WTC11 (cell line): ENCODE results near the gene SERPINB6. TPM values are rescaled to one million over a fixed set of nuclear protein-coding genes. Genes with fewer than 3 reads are reported as not detected.

ENCODE experiments used
- ATAC-seq: fragments of 200-7000 bp; cut with Tn5 transposase; 2 replicates; pipeline ENCODE4 v1.10.0; 2021; ENCODE audit warnings: mild to moderate bottlenecking, moderate library complexity
- CTCF ChIA-PET: fragments of 300-600 bp; sonication (Branson Sonifier 250); formaldehyde crosslinking; loops from one replicate; lab custom pipeline; 2021; ENCODE audit warnings: antibody characterized with exemption; lab: Charles Lee
- POLR2A ChIA-PET: fragments of 350-600 bp; sonication (Branson Sonifier 250); formaldehyde crosslinking; loops from one replicate; lab custom pipeline; 2021; ENCODE audit warnings: antibody characterized with exemption; lab: Charles Lee
- DNase-seq: peaks from one replicate; pipeline ENCODE4 v3.0.0; 2021; ENCODE audit warnings: low spot score
- H3K27ac Mint-ChIP-seq: 2 replicates; pipeline ENCODE4 v1.8.0; 2021; ENCODE audit warnings: mixed read lengths
- H3K27me3 Mint-ChIP-seq: 2 replicates; pipeline ENCODE4 v1.8.0; 2021; ENCODE audit warnings: low read depth, mild to moderate bottlenecking, moderate library complexity, mixed read lengths
- H3K36me3 Mint-ChIP-seq: 2 replicates; pipeline ENCODE4 v1.8.0; 2021; ENCODE audit warnings: mixed read lengths
- H3K4me1 Mint-ChIP-seq: 2 replicates; pipeline ENCODE4 v1.8.0; 2022; ENCODE audit warnings: mixed read lengths
- H3K4me3 Mint-ChIP-seq: 2 replicates; pipeline ENCODE4 v1.8.0; 2021; ENCODE audit warnings: mild to moderate bottlenecking, moderate library complexity, mixed read lengths
- H3K9me3 Mint-ChIP-seq: 2 replicates; pipeline ENCODE4 v1.8.0; 2021; ENCODE audit warnings: mixed read lengths
- CBFB ChIP-seq: sonication (generic); formaldehyde crosslinking; IDR thresholded peaks from 2 replicates; pipeline ENCODE4 v1.8.1; 2022; ENCODE audit warnings: mild to moderate bottlenecking, low read depth, missing genetic modification reagents
- CREM ChIP-seq: sonication (generic); formaldehyde crosslinking; IDR thresholded peaks from 2 replicates; pipeline ENCODE4 v1.8.1; 2022; ENCODE audit warnings: mild to moderate bottlenecking, missing genetic modification reagents, moderate library complexity
- ELF4 ChIP-seq: sonication (generic); formaldehyde crosslinking; IDR thresholded peaks from 2 replicates; pipeline ENCODE4 v1.8.1; 2022; ENCODE audit warnings: low read depth, mild to moderate bottlenecking, moderate library complexity, missing genetic modification reagents
- ESRRA ChIP-seq: sonication (generic); formaldehyde crosslinking; IDR thresholded peaks from 2 replicates; pipeline ENCODE4 v1.8.1; 2022; ENCODE audit warnings: mild to moderate bottlenecking, missing genetic modification reagents, borderline replicate concordance
- ETV6 ChIP-seq: sonication (generic); formaldehyde crosslinking; IDR thresholded peaks from 2 replicates; pipeline ENCODE4 v1.8.1; 2022; ENCODE audit warnings: mild to moderate bottlenecking, missing genetic modification reagents
- FOXJ3 ChIP-seq: sonication (generic); formaldehyde crosslinking; IDR thresholded peaks from 2 replicates; pipeline ENCODE4 v1.9.0; 2021; ENCODE audit warnings: missing genetic modification reagents, mild to moderate bottlenecking, borderline replicate concordance
- GRHL2 ChIP-seq: fragments of 250-450 bp; sonication (Bioruptor Pico); IDR thresholded peaks from 2 replicates; pipeline ENCODE4 v1.8.0; 2022; ENCODE audit warnings: mild to moderate bottlenecking, moderate library complexity; ENCODE audit not compliant: insufficient replicate concordance, severe bottlenecking
- JUN ChIP-seq: sonication (generic); formaldehyde crosslinking; IDR thresholded peaks from 2 replicates; pipeline ENCODE4 v1.8.0; 2023; ENCODE audit warnings: mild to moderate bottlenecking, missing genetic modification reagents
- KAT7 ChIP-seq: sonication (generic); formaldehyde crosslinking; IDR thresholded peaks from 2 replicates; pipeline ENCODE4 v1.8.1; 2023; ENCODE audit warnings: missing genetic modification reagents, mild to moderate bottlenecking, borderline replicate concordance
- NFE2L1 ChIP-seq: sonication (generic); formaldehyde crosslinking; IDR thresholded peaks from 2 replicates; pipeline ENCODE4 v1.8.1; 2023; ENCODE audit warnings: missing genetic modification reagents
- NFYB ChIP-seq: sonication (generic); formaldehyde crosslinking; conservative IDR thresholded peaks from 2 replicates; pipeline ENCODE4 v1.8.0; 2022; ENCODE audit warnings: low read depth, missing genetic modification reagents
- NR3C1 ChIP-seq: sonication (generic); formaldehyde crosslinking; conservative IDR thresholded peaks from 2 replicates; pipeline ENCODE4 v1.8.1; 2023; ENCODE audit warnings: low read depth, mild to moderate bottlenecking, missing genetic modification reagents
- PRRX2 ChIP-seq: fragments of 250-450 bp; sonication (Bioruptor Pico); IDR thresholded peaks from 2 replicates; pipeline ENCODE4 v1.8.0; 2021; ENCODE audit warnings: mild to moderate bottlenecking
- SMAD3 ChIP-seq: sonication (generic); formaldehyde crosslinking; IDR thresholded peaks from 2 replicates; pipeline ENCODE4 v1.8.0; 2022; ENCODE audit warnings: missing genetic modification reagents, mild to moderate bottlenecking, borderline replicate concordance
- ZNF121 ChIP-seq: sonication (generic); formaldehyde crosslinking; IDR thresholded peaks from 2 replicates; pipeline ENCODE4 v1.8.0; 2023; ENCODE audit warnings: missing genetic modification reagents
- total RNA-seq: library from RNA; stranded (reverse); gene quantifications from 3 replicates; pipeline ENCODE4 v1.2.3, GENCODE V29; 2021
- TF ChIP-seq, protein P1 (sequence below): sonication (generic); formaldehyde crosslinking; IDR thresholded peaks from 2 replicates; pipeline ENCODE4 v1.8.1; 2022; ENCODE audit warnings: low read depth, mild to moderate bottlenecking, moderate library complexity, missing genetic modification reagents, borderline replicate concordance
- TF ChIP-seq, protein P2 (sequence below): fragments of 250-450 bp; sonication (Bioruptor Pico); IDR thresholded peaks from 2 replicates; pipeline ENCODE4 v1.9.0; 2021; ENCODE audit warnings: mild to moderate bottlenecking, borderline replicate concordance
- TF ChIP-seq, protein P3 (sequence below): fragments of 250-450 bp; sonication (Bioruptor Pico); IDR thresholded peaks from 2 replicates; pipeline ENCODE4 v2.1.2; 2022; ENCODE audit warnings: mild to moderate bottlenecking, moderate library complexity
- TF ChIP-seq, protein P4 (sequence below): sonication (generic); formaldehyde crosslinking; IDR thresholded peaks from 2 replicates; pipeline ENCODE4 v1.8.0; 2023; ENCODE audit warnings: missing genetic modification reagents
- TF ChIP-seq, protein P5 (sequence below): sonication (generic); formaldehyde crosslinking; IDR thresholded peaks from 2 replicates; pipeline ENCODE4 v1.8.1; 2022; ENCODE audit warnings: low read depth, missing genetic modification reagents, borderline replicate concordance
- TF ChIP-seq, protein P6 (sequence below): fragments of 200-600 bp; IDR thresholded peaks from 2 replicates; pipeline ENCODE4 v1.8.0; 2022; ENCODE audit warnings: antibody characterized with exemption
- TF ChIP-seq, protein P7 (sequence below): sonication (generic); formaldehyde crosslinking; IDR thresholded peaks from 2 replicates; pipeline ENCODE4 v1.8.1; 2022; ENCODE audit warnings: mild to moderate bottlenecking, moderate library complexity, missing genetic modification reagents
- TF ChIP-seq, protein P8 (sequence below): sonication (generic); formaldehyde crosslinking; IDR thresholded peaks from 2 replicates; pipeline ENCODE4 v1.8.0; 2022; ENCODE audit warnings: mild to moderate bottlenecking, missing genetic modification reagents

Gene SERPINB6
- total RNA-seq, 1 experiment from 2014 or later: 28.0 TPM

DNA sequence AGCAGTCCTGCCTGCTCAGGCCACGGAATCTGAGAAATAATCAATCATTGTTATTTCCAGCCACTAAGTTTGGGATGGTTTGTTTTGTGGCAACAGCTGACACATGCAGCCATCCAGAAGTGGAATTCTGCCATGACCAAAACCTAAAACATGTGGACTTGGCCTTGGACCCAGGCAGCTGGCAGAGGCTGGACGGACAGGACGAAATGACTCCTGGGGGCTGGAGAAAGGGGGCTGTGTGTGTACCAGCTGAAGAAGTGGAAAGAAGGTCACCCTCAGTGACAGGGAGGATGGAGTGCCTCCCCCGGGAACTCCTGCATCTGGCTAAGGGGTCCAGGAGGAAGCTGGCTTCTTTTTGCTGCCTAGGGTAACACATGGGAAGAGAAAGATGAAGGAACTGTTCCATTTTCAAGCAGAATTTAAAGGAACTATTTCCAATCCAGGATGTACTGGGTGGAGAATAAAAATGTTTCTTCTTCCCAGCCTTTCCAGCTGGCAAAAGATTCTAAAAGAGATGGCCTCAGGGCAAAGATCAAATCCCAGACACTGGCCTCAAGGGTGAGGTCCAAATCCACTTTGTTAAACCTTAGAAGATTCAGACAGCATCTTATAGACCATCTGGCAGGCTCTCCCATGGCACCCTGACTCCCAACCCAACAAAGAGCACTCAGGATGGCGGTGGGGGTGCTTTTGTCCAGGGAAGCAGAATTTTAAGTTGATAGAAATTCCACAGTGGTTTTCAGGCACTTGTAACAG, 14.3 kb downstream of the SERPINB6 start (continued):
- TF ChIP-seq, protein P1, sequence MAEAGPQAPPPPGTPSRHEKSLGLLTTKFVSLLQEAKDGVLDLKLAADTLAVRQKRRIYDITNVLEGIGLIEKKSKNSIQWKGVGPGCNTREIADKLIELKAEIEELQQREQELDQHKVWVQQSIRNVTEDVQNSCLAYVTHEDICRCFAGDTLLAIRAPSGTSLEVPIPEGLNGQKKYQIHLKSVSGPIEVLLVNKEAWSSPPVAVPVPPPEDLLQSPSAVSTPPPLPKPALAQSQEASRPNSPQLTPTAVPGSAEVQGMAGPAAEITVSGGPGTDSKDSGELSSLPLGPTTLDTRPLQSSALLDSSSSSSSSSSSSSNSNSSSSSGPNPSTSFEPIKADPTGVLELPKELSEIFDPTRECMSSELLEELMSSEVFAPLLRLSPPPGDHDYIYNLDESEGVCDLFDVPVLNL (CRISPR knock-in tag): no peak
- TF ChIP-seq CBFB (CRISPR knock-in tag) (no peak), FOXJ3 (CRISPR knock-in tag) (no peak), JUN (CRISPR knock-in tag) (no peak)
- TF ChIP-seq, protein P2, sequence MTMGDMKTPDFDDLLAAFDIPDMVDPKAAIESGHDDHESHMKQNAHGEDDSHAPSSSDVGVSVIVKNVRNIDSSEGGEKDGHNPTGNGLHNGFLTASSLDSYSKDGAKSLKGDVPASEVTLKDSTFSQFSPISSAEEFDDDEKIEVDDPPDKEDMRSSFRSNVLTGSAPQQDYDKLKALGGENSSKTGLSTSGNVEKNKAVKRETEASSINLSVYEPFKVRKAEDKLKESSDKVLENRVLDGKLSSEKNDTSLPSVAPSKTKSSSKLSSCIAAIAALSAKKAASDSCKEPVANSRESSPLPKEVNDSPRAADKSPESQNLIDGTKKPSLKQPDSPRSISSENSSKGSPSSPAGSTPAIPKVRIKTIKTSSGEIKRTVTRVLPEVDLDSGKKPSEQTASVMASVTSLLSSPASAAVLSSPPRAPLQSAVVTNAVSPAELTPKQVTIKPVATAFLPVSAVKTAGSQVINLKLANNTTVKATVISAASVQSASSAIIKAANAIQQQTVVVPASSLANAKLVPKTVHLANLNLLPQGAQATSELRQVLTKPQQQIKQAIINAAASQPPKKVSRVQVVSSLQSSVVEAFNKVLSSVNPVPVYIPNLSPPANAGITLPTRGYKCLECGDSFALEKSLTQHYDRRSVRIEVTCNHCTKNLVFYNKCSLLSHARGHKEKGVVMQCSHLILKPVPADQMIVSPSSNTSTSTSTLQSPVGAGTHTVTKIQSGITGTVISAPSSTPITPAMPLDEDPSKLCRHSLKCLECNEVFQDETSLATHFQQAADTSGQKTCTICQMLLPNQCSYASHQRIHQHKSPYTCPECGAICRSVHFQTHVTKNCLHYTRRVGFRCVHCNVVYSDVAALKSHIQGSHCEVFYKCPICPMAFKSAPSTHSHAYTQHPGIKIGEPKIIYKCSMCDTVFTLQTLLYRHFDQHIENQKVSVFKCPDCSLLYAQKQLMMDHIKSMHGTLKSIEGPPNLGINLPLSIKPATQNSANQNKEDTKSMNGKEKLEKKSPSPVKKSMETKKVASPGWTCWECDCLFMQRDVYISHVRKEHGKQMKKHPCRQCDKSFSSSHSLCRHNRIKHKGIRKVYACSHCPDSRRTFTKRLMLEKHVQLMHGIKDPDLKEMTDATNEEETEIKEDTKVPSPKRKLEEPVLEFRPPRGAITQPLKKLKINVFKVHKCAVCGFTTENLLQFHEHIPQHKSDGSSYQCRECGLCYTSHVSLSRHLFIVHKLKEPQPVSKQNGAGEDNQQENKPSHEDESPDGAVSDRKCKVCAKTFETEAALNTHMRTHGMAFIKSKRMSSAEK: no peak
- TF ChIP-seq, protein P3, sequence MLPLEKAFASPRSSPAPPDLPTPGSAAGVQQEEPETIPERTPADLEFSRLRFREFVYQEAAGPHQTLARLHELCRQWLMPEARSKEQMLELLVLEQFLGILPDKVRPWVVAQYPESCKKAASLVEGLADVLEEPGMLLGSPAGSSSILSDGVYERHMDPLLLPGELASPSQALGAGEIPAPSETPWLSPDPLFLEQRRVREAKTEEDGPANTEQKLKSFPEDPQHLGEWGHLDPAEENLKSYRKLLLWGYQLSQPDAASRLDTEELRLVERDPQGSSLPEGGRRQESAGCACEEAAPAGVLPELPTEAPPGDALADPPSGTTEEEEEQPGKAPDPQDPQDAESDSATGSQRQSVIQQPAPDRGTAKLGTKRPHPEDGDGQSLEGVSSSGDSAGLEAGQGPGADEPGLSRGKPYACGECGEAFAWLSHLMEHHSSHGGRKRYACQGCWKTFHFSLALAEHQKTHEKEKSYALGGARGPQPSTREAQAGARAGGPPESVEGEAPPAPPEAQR: no peak
- TF ChIP-seq, protein P4, sequence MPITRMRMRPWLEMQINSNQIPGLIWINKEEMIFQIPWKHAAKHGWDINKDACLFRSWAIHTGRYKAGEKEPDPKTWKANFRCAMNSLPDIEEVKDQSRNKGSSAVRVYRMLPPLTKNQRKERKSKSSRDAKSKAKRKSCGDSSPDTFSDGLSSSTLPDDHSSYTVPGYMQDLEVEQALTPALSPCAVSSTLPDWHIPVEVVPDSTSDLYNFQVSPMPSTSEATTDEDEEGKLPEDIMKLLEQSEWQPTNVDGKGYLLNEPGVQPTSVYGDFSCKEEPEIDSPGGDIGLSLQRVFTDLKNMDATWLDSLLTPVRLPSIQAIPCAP (CRISPR knock-in tag): no peak
- TF ChIP-seq, protein P5, sequence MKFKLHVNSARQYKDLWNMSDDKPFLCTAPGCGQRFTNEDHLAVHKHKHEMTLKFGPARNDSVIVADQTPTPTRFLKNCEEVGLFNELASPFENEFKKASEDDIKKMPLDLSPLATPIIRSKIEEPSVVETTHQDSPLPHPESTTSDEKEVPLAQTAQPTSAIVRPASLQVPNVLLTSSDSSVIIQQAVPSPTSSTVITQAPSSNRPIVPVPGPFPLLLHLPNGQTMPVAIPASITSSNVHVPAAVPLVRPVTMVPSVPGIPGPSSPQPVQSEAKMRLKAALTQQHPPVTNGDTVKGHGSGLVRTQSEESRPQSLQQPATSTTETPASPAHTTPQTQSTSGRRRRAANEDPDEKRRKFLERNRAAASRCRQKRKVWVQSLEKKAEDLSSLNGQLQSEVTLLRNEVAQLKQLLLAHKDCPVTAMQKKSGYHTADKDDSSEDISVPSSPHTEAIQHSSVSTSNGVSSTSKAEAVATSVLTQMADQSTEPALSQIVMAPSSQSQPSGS: no peak

DNA sequence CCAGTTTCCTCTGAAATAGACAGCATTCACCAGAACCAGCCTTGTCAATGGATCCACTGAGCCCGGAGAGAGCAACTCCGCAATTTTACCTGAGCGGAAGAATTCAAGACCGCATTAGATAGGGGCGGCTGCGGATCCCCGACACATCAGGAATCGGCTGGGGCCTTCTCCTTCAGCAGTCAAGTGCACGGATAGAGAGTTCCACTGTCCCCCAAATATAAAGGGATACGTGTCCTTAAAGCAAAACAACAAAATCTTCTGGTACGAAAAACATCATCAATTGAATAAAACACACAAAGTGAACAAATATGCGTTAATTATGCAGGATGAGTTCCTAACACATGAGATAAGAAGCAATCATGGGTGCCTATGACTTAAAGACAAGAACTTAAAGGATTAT, 18.3 kb downstream of the SERPINB6 start:
- TF ChIP-seq NR3C1 (no peak), ETV6 (CRISPR knock-in tag) (no peak), NFE2L1 (no peak), KAT7 (CRISPR knock-in tag) (no peak), CREM (CRISPR knock-in tag) (no peak), GRHL2 (no peak), ELF4 (CRISPR knock-in tag) (no peak), NFYB (no peak), PRRX2 (CRISPR knock-in tag) (no peak), SMAD3 (CRISPR knock-in tag) (no peak), ZNF121 (no peak), ESRRA (no peak)
- TF ChIP-seq, protein P6, sequence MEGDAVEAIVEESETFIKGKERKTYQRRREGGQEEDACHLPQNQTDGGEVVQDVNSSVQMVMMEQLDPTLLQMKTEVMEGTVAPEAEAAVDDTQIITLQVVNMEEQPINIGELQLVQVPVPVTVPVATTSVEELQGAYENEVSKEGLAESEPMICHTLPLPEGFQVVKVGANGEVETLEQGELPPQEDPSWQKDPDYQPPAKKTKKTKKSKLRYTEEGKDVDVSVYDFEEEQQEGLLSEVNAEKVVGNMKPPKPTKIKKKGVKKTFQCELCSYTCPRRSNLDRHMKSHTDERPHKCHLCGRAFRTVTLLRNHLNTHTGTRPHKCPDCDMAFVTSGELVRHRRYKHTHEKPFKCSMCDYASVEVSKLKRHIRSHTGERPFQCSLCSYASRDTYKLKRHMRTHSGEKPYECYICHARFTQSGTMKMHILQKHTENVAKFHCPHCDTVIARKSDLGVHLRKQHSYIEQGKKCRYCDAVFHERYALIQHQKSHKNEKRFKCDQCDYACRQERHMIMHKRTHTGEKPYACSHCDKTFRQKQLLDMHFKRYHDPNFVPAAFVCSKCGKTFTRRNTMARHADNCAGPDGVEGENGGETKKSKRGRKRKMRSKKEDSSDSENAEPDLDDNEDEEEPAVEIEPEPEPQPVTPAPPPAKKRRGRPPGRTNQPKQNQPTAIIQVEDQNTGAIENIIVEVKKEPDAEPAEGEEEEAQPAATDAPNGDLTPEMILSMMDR: no peak
- TF ChIP-seq, protein P7, sequence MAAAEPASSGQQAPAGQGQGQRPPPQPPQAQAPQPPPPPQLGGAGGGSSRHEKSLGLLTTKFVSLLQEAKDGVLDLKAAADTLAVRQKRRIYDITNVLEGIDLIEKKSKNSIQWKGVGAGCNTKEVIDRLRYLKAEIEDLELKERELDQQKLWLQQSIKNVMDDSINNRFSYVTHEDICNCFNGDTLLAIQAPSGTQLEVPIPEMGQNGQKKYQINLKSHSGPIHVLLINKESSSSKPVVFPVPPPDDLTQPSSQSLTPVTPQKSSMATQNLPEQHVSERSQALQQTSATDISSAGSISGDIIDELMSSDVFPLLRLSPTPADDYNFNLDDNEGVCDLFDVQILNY (CRISPR knock-in tag): no peak
- TF ChIP-seq, protein P8, sequence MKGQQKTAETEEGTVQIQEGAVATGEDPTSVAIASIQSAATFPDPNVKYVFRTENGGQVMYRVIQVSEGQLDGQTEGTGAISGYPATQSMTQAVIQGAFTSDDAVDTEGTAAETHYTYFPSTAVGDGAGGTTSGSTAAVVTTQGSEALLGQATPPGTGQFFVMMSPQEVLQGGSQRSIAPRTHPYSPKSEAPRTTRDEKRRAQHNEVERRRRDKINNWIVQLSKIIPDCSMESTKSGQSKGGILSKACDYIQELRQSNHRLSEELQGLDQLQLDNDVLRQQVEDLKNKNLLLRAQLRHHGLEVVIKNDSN: no peak
- Mint-ChIP-seq H3K36me3 (peaks cover 5% of the 10 kb centered on the region; the same call in 1 of the 2 replicates), H3K27me3 (no peaks in the 10 kb centered on the region), H3K27ac (no peak overlapping the region; the same call in 1 of the 2 replicates), H3K9me3 (no peaks in the 10 kb centered on the region), H3K4me3 (no peak overlapping the region; the same call in 1 of the 2 replicates), H3K4me1 (peaks cover 24% of the 10 kb centered on the region)
- ATAC-seq (no peak; the same call in 1 of the 2 replicates), DNase-seq (no peak)
- ChIA-PET CTCF (interaction anchor here (0.6 to 3.3 kb wide), 77 partner anchors 8 to 896 kb away, joined by 3 to 203 read pairs (median 6); partner anchors contain the start of genes BPHL, FAM50B, NQO2 and RIPK1), POLR2A (interaction anchor here (0.6 to 2.6 kb wide), 5 partner anchors 33 to 112 kb away, joined by 3 to 25 read pairs (median 3); no protein-coding TSS in a partner anchor)
